HG03097 (cell line): ENCODE measurements around the gene MCF2L.
"Not testable (repeated sequence)": the region's sequence is repeated elsewhere in the genome, so short reads cannot be mapped to it uniquely, and the experiment has no call there.

Experiments
- ATAC-seq: cut with Tn5 transposase; IDR thresholded peaks from one replicate; pipeline ENCODE4 v1.9.1; 2021; ENCODE audit not compliant: unreplicated experiment, low FRiP score

Gene MCF2L

DNA sequence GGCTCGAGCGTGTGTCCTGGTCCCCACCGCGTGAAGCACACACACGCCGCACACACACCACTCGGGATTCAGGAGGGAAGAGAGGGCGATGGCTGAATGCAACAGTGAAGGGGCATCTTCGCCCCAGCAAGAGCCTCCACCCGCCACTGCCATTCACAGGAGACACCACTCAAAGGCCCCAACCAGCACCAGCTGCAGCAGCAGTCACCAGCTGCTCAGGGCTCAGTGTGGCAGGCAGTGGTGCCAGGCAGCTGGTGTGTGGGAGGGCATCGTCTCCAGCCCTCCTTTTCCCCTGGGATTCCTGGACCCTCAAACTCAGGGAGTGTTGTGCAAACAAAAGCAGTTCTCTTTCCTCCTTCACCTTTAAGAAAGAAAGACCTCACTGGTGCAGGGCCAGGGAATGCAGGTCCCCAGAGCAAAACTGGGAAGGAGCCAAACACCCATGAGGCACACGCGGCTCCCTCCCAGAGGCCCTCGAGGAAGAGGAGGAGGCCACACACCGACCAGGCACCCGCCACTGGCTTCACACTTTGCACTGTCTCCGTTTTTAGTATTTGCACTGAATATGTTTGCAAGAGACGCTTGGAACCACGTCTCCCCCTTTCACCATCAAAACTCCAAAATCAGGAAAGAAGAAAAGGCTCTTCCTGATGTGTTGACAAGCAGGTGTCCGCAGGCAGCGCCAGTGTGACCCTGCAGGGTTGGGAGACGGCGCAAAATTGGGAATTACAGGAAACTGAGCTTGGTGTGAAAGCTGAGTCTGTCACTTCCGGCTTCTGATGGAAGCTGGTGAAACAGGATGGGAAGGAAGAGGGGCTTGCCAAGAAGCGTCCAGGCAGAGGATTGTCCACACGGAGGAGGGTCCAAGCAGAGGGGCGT is 110.1 kb downstream of the MCF2L start:
- ATAC-seq: no peak

DNA sequence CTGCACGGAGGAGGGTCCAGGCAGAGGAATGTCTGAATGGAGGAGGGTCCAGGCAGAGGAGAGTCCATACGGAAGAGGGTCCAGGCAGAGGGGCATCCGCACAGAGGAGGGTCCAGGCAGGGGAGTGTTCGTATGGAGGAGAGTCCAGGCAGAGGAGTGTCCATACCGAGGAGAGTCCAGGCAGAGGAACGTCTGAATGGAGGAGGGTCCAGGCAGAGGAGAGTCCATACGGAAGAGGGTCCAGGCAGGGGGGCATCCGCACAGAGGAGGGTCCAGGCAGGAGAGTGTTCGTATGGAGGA is 110.7 kb downstream of the MCF2L start:
- ATAC-seq: not testable (repeated sequence)

- ATAC-seq: no peak
Observed at GRCh38 chr13:113080361-113080831, 111.4 kb downstream of the MCF2L start.

- no peak for ATAC-seq
Observed at GRCh38 chr13:113080901-113081521, 112.0 kb downstream of the MCF2L start.

DNA sequence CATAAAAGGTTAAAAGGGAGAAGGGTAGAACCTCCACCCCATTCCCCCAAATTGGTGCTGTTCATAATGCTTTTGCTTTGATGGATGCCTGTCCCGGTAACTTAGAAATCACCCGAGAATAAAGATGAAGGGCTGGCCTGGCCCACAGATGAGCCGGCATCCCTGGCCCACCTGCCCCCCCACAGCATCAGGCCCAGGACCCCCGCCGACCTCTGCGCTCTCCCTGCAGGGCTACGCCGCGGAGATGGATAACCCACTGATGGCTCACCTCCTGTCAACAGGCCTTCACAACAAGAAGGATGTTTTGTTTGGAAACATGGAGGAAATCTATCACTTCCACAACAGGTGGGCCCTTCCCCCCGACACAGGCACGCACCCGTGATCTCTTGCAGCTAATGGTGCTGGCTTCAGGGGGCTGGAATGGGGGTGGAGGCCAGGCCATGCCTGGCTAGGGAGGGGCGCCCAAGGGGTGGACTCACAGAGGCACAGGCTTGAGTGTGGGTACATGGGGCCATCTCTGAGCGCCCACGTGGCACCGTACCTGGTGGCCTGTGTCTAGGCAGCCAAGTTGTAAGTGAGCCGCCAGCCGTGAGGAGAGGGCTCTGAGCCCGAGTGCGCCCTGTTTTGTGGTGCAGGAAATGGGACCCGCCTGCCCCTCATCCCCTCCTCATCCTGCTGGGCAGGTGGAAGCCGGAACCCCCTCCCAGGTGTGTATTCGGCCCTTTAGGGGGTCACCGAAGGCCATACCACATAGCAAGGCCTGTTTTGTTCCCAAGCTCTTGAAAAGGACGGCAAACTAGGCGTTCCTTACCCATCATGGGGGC is 113.4 kb downstream of the MCF2L start:
- no peak for ATAC-seq

GRCh38 chr13:113083022-113083373 is 114.0 kb downstream of the MCF2L start:
- ATAC-seq: no peak

DNA sequence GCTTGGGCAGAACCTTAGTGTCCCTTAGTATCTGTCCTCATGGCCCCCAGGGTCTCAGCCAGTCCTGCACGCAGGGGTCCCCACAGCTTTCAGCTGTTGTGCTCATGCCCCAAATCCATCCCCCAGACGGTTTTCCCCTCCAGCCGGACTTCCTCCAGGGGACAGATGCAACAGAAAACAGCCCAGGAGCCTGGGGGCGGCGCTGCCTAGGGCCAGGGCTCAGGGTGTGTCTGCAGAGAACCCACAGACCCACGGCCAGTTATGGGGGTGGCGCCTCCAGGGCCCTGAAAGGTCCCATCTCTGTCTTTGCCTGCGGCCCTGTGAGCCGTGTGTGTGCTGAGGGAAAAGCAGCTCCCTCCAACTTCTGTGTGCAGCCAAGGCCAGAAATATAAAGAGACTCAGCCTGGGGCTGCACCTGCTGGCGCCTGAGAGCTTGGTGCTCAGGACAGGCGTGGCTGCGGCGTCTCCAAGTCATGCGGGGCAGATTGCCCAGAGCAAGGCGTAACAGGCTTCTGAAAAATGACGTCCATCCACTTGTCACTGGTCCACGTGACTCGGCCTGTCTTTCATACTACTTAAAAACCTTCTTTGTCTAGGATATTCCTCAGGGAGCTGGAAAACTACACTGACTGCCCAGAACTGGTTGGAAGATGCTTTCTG is 114.5 kb downstream of the MCF2L start:
- ATAC-seq: no peak

- no peak for ATAC-seq
Observed at GRCh38 chr13:113084094-113084942, 115.3 kb downstream of the MCF2L start.

DNA sequence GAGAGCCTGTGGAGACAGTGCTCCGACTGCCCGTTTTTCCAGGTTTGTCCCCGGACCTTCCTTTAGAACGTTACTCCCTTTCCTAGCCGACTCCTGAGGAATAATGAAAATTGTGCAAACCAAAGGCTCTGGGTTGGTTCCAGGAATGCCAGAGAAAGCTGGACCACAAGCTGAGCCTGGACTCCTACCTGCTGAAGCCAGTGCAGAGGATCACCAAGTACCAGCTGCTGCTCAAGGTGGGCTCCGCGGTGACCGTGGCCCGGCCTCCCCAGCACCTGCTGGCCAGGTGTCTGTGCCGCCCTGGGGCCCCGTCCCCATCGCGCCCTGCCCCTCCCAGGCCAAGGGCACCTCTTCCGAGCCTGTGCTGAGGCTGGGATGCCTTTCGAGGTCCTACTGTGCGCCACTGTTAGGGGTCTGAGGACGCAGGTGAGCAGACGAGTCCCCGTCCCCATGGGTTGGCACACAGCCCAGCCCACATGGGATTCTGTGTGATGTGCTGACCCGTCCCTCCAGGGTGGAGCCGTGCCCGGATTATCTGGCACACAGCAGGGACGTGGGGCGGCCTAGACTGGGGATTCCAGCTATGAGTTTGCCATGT is 116.0 kb downstream of the MCF2L start:
- ATAC-seq: no peak

DNA sequence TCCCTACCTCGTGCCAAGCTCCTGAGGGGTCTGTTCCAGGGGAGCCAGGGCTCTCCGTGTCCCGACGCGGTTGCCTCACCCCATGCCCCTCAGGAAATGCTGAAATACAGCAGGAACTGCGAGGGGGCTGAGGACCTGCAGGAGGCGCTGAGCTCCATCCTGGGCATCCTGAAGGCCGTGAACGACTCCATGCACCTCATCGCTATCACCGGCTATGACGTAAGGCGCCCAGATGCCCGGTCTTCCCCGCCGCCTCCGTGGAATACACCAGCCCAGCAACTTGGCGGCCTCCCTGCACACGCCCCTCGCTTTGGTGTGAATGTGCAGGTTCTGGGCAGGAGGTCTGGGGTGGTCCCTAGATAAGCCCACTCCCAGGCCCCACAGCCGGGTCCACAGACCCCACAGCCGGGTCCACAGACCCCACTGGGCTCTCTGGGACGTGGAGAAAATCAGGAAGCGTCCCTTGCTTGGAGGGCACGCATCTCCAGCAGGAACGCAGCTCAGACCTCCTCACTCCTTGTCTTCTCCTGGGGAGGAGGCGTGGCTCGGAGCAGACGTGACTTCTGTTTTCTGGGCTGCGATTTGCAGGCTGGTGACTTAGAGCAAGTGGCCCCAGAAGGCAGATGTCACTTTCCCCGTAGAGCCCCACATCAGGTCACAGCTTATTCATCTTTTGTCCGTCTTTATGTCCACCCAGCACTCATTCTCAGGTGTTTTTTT is 117.2 kb downstream of the MCF2L start:
- no peak for ATAC-seq

- ATAC-seq: no peak
Observed at GRCh38 chr13:113086991-113087922, 118.2 kb downstream of the MCF2L start.

DNA sequence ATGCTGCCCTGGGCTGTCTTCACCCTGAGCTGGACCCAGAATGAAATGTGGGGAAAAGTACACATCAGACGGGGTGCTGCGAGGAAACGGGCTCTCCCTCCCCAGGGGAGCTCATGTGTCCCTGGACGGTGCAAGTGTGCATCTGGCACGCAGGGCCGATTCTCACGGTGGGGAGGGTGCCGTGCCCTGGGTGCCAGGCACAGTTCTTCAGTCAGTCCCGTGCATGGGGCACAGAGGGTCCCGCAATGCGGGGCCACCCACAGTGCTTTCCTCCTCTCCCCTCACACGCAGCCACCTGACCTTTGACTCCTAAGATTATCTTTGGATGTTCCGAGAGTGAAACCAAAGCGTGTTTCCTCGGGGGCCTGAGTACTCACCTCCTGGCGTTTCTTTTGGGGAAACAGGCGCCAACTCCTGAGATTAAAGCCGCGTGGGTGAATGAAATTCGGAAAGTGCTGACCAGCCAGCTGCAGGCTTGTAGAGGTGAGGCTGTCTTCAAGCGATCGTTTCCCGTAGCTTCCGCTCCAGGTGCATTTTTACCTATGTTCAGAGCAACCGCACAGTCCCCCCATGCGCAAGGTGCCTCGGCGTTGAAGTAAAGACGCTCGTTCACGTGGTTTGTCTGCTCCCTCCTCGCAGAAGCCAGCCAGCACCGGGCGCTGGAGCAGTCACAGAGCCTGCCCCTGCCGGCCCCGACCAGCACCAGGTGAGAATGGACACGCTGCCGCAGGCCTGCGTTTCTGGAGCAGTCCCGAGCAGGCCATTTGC is 119.1 kb downstream of the MCF2L start:
- ATAC-seq: no peak

DNA sequence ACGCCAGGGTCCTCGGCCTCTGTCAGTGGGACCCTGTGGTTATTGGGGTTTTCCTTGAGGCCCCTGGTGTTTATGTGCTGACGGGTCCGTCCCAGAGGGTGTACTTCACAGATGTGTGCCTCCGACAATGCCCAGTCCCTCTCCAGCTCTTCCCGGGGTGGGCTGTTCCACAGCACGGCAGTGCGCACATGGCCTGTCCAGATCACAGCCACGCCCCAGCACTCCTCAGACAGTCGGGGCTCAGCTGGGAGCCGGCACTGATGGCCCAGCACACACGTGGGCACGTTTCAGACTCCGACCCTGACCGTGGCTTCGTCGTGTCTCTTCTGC is 119.6 kb downstream of the MCF2L start:
- no peak for ATAC-seq

DNA sequence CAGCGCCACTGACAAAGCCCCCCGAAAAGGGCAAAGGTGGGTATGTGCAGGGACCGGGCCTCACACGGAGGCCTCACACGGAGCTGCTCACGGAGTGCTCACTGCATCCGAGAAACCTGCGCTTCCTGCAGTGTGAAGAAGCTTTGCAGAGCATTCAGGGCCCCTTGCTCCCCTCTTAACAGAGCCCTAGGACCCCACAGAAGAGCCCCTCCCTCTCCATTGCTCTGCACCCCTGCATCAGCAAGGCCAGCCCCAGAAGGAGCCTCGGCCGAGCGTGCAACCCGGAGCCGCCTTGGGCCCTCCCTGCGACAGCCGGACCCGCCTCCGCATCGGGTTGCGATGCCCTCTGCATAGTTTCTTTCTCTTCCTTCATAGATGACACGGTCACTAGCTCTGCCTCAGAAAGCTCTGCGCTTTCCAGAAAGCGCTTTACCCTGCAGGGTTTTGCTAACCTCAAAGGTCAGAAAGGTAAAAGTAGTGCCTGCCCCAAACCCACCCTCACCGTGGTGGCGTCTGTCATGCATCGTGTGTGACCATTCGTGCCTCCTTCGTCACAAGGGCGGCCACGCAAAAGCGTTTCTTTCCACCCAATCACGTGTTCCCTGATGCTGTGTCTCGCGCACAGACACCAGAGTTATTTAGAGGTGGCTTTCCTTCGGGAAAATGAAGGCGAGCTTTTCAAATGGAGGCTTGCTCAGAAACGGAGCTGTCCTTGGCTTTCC is 120.8 kb downstream of the MCF2L start:
- no peak for ATAC-seq

DNA sequence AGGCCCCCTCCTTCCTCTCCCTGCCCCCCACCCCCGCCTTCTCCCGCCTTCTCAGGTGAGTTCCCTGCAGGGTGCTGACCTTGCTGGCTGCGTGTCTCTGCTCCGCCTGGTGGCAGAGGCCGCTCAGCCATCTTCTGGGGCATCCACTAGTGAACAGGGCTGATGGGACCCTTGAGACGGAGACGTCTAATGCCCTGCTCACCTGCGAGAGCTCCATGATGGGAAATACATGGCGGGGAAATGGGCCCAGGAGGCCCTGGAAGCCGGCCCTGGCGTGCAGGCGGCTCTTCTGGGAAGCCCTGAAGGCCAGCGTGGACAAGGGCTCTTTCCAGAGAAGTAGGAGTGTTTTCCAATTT is 121.4 kb downstream of the MCF2L start:
- ATAC-seq: no peak

- no peak for ATAC-seq
Observed at GRCh38 chr13:113090806-113091205, 121.8 kb downstream of the MCF2L start.
